Measurements from ENCODE around the gene PTPN22.

PTPN22 gene

GRCh38 chr1:113871597-113872113 lies at the start of gene PTPN22:
Gene PTPN22 (minus strand): TSS chr1:113871712.
- peak; percentile 90 for DNase-seq
- in situ Hi-C loops (cut with MboI; ENCODE audit: low pct_unique_long_range_greater_than_20kb, low sequenced_read_pairs): no loop called here

GRCh38 chr1:113918243-113918642 lies 46.7 kb upstream of the PTPN22 start:
- DNase-seq: no peak
- in situ Hi-C loops (cut with MboI; ENCODE audit: low pct_unique_long_range_greater_than_20kb, low sequenced_read_pairs): no loop called here

GRCh38 chr1:113917400-113918082 lies 46.0 kb upstream of the PTPN22 start:
- DNase-seq: no peak
- in situ Hi-C loops (cut with MboI; ENCODE audit: low pct_unique_long_range_greater_than_20kb, low sequenced_read_pairs): no loop called here

- in situ Hi-C loops (cut with MboI; ENCODE audit: low pct_unique_long_range_greater_than_20kb, low sequenced_read_pairs): no loop called here
- no peak for DNase-seq
Measured at GRCh38 chr1:113916974-113917373, 45.5 kb upstream of the PTPN22 start.

- DNase-seq: no peak
- in situ Hi-C loops (cut with MboI; ENCODE audit: low pct_unique_long_range_greater_than_20kb, low sequenced_read_pairs): no loop called here
Measured at GRCh38 chr1:113913887-113914664, 42.6 kb upstream of the PTPN22 start.

GRCh38 chr1:113913312-113913668 lies 41.8 kb upstream of the PTPN22 start:
- in situ Hi-C loops (cut with MboI; ENCODE audit: low pct_unique_long_range_greater_than_20kb, low sequenced_read_pairs): no loop called here
- DNase-seq: no peak

GRCh38 chr1:113912594-113913311 lies 41.2 kb upstream of the PTPN22 start:
- DNase-seq: no peak

GRCh38 chr1:113905435-113905861 lies 33.9 kb upstream of the PTPN22 start:
- in situ Hi-C loops (cut with MboI; ENCODE audit: low pct_unique_long_range_greater_than_20kb, low sequenced_read_pairs): no loop called here
- DNase-seq: no peak

More at GRCh38 chr1:113912594-113913311, 41.2 kb upstream of the PTPN22 start:
- in situ Hi-C loops (cut with MboI; ENCODE audit: low pct_unique_long_range_greater_than_20kb, low sequenced_read_pairs): no loop called here

- in situ Hi-C loops (cut with MboI; ENCODE audit: low pct_unique_long_range_greater_than_20kb, low sequenced_read_pairs): no loop called here
- DNase-seq: peak; percentile 100
Measured at GRCh38 chr1:113904674-113905434, 33.3 kb upstream of the PTPN22 start, which contains the start of the genes AP4B1 and DCLRE1B. Gene AP4B1 (minus strand): TSS chr1:113904799. CDS start chr1:113904717, 82 bp downstream. Gene DCLRE1B (plus strand): TSS chr1:113905326. CDS start chr1:113905587, 261 bp downstream.

GRCh38 chr1:113904293-113904673 lies 32.8 kb upstream of the PTPN22 start:
- DNase-seq: no peak
- in situ Hi-C loops (cut with MboI; ENCODE audit: low pct_unique_long_range_greater_than_20kb, low sequenced_read_pairs): no loop called here

GRCh38 chr1:113903501-113904292 lies 32.2 kb upstream of the PTPN22 start:
- peak; percentile 56 for DNase-seq
- in situ Hi-C loops (cut with MboI; ENCODE audit: low pct_unique_long_range_greater_than_20kb, low sequenced_read_pairs): no loop called here

- DNase-seq: no peak
- in situ Hi-C loops (cut with MboI; ENCODE audit: low pct_unique_long_range_greater_than_20kb, low sequenced_read_pairs): no loop called here
Measured at GRCh38 chr1:113901191-113901590, 29.7 kb upstream of the PTPN22 start.

GRCh38 chr1:113899111-113899510 lies 27.6 kb upstream of the PTPN22 start:
- in situ Hi-C loops (cut with MboI; ENCODE audit: low pct_unique_long_range_greater_than_20kb, low sequenced_read_pairs): no loop called here
- no peak for DNase-seq

- in situ Hi-C loops (cut with MboI; ENCODE audit: low pct_unique_long_range_greater_than_20kb, low sequenced_read_pairs): no loop called here
- no peak for DNase-seq
Measured at GRCh38 chr1:113898241-113898814, 26.8 kb upstream of the PTPN22 start.

- no peak for DNase-seq
- in situ Hi-C loops (cut with MboI; ENCODE audit: low pct_unique_long_range_greater_than_20kb, low sequenced_read_pairs): no loop called here
Measured at GRCh38 chr1:113895961-113896360, 24.4 kb upstream of the PTPN22 start.

- in situ Hi-C loops (cut with MboI; ENCODE audit: low pct_unique_long_range_greater_than_20kb, low sequenced_read_pairs): no loop called here
Measured at GRCh38 chr1:113895098-113895497, 23.6 kb upstream of the PTPN22 start.

GRCh38 chr1:113893267-113893666 lies 21.8 kb upstream of the PTPN22 start:
- in situ Hi-C loops (cut with MboI; ENCODE audit: low pct_unique_long_range_greater_than_20kb, low sequenced_read_pairs): no loop called here

More at GRCh38 chr1:113895098-113895497, 23.6 kb upstream of the PTPN22 start:
- DNase-seq: no peak

More at GRCh38 chr1:113893267-113893666, 21.8 kb upstream of the PTPN22 start:
- DNase-seq: no peak
